ENCODE results near the gene MFGE8. TPM values are rescaled to one million over a fixed set of nuclear protein-coding genes. Genes with fewer than 3 reads are reported as not detected.
A peak's percentile ranks its signal among the peaks of the same experiment; 100 is the strongest.
"Not testable (repeated sequence)": the region's sequence is repeated elsewhere in the genome, so short reads cannot be mapped to it uniquely, and the experiment has no call there.

MFGE8 gene
- total and polyA plus RNA-seq, 7 donors = 137 to 771 (median 253) TPM

- Histone ChIP-seq H3K4me1 (peaks cover 12% of the 10 kb centered on the region), H3K27ac (no peak overlapping the region)
Observed at GRCh38 chr15:88930579-88930978, 17.4 kb upstream of the MFGE8 start.

GRCh38 chr15:88929358-88930098 is 16.3 kb upstream of the MFGE8 start:
- H3K4me1 ChIP-seq = peaks cover 12% of the 10 kb centered on the region
- 75 to 84% (median 76%) methylated on average over 3 of the region's 3 CpGs for WGBS, 3 donors
- H3K36me3 ChIP-seq (ENCODE audit: insufficient read depth in 1 of 2, low read depth in 1 of 2); DNase-seq; ATAC-seq; intact Hi-C loops (cut with DNase I); H3K27me3 ChIP-seq (ENCODE audit: insufficient read depth in 3 of 3, low read length in 2 of 3); H3K27ac ChIP-seq; H3K4me3 ChIP-seq; H3K9me3 ChIP-seq: not testable (repeated sequence)

More at GRCh38 chr15:88930579-88930978, 17.4 kb upstream of the MFGE8 start:
- DNase-seq = no peak
- H3K9me3 ChIP-seq = no peaks in the 10 kb centered on the region
- H3K27me3 ChIP-seq (ENCODE audit: insufficient read depth in 3 of 3, low read length in 2 of 3) = no peaks in the 10 kb centered on the region
- intact Hi-C loops (cut with DNase I) = no loop called here
- no peak overlapping the region for H3K4me3 ChIP-seq
- TF ChIP-seq CTCF (IDR thresholded peaks at IDR 0.05) = no peak
- H3K36me3 ChIP-seq (ENCODE audit: insufficient read depth in 1 of 2, low read depth in 1 of 2) = no peaks in the 10 kb centered on the region
- ATAC-seq = no peak
- 96 to 97% (median 96%) methylated on average over 2 of the region's 2 CpGs for WGBS, 3 donors

GRCh38 chr15:88928192-88928591 is 15.0 kb upstream of the MFGE8 start:
- H3K27me3 ChIP-seq (ENCODE audit: insufficient read depth in 3 of 3, low read length in 2 of 3); H3K9me3 ChIP-seq; intact Hi-C loops (cut with DNase I); H3K36me3 ChIP-seq (ENCODE audit: insufficient read depth in 1 of 2, low read depth in 1 of 2); DNase-seq; H3K27ac ChIP-seq; ATAC-seq; H3K4me3 ChIP-seq: not testable (repeated sequence)
- peaks cover 12% of the 10 kb centered on the region for H3K4me1 ChIP-seq

GRCh38 chr15:88925648-88926047 is 12.5 kb upstream of the MFGE8 start:
- H3K9me3 ChIP-seq; H3K27me3 ChIP-seq (ENCODE audit: insufficient read depth in 3 of 3, low read length in 2 of 3); ATAC-seq; H3K36me3 ChIP-seq (ENCODE audit: insufficient read depth in 1 of 2, low read depth in 1 of 2); H3K4me1 ChIP-seq; DNase-seq; intact Hi-C loops (cut with DNase I); H3K4me3 ChIP-seq; H3K27ac ChIP-seq: not testable (repeated sequence)
- 85 to 89% (median 88%) methylated on average over 2 of the region's 2 CpGs for WGBS, 3 donors

GRCh38 chr15:88920892-88921435 is 7.8 kb upstream of the MFGE8 start:
- DNase-seq; H3K27ac ChIP-seq; intact Hi-C loops (cut with DNase I); H3K4me3 ChIP-seq; H3K36me3 ChIP-seq (ENCODE audit: insufficient read depth in 1 of 2, low read depth in 1 of 2); H3K27me3 ChIP-seq (ENCODE audit: insufficient read depth in 3 of 3, low read length in 2 of 3); ATAC-seq; H3K9me3 ChIP-seq: not testable (repeated sequence)
- H3K4me1 ChIP-seq = peaks cover 21% of the 10 kb centered on the region
- WGBS, 3 donors = 87 to 93% (median 88%) methylated on average over 12 of the region's 12 CpGs

GRCh38 chr15:88920186-88920891 is 7.2 kb upstream of the MFGE8 start:
- DNase-seq = peak in 1 of 2 donors; percentile 50
- Histone ChIP-seq H3K9me3 (no peaks in the 10 kb centered on the region), H3K27me3 (ENCODE audit: insufficient read depth in 3 of 3, low read length in 2 of 3) (no peaks in the 10 kb centered on the region), H3K4me3 (no peak overlapping the region), H3K36me3 (ENCODE audit: insufficient read depth in 1 of 2, low read depth in 1 of 2) (no peaks in the 10 kb centered on the region), H3K27ac (no peak overlapping the region), H3K4me1 (peaks cover 22% of the 10 kb centered on the region)
- TF ChIP-seq CTCF (IDR thresholded peaks at IDR 0.05) = no peak
- intact Hi-C loops (cut with DNase I) = no loop called here
- 71 to 75% (median 72%) methylated on average over 9 of the region's 9 CpGs for WGBS, 3 donors
- ATAC-seq = no peak

Data from psoas muscle (tissue), 8 donors.